ENCODE results near the gene GOLGA6L25.
"Not testable (repeated sequence)": the region's sequence is repeated elsewhere in the genome, so short reads cannot be mapped to it uniquely, and the experiment has no call there.

The GOLGA6L25 gene

GRCh38 chr15:28553268-28553667, at the start of gene GOLGA6L25:
Gene GOLGA6L25 (plus strand): TSS chr15:28553568. CDS start chr15:28553629, 61 bp downstream.
- not testable (repeated sequence) for DNase-seq (ENCODE audit: low spot score)

- not testable (repeated sequence) for DNase-seq (ENCODE audit: low spot score)
These were observed 45.0 kb upstream of the GOLGA6L25 start for GRCh38 chr15:28508217-28508889.

- DNase-seq (ENCODE audit: low spot score), result not testable (repeated sequence)
These were observed 39.2 kb upstream of the GOLGA6L25 start for GRCh38 chr15:28514128-28514527.

- DNase-seq (ENCODE audit: low spot score), result not testable (repeated sequence)
These were observed 38.2 kb upstream of the GOLGA6L25 start for GRCh38 chr15:28515208-28515607.

- DNase-seq (ENCODE audit: low spot score), result not testable (repeated sequence)
These were observed 20.4 kb upstream of the GOLGA6L25 start, which contains the start of gene GOLGA8G for GRCh38 chr15:28532954-28533353. Gene GOLGA8G (minus strand): TSS chr15:28532971. CDS start chr15:28532909, 62 bp downstream.

- not testable (repeated sequence) for DNase-seq (ENCODE audit: low spot score)
These were observed 20.0 kb downstream of the GOLGA6L25 start for GRCh38 chr15:28573351-28573750.

GRCh38 chr15:28588977-28589606, 35.7 kb downstream of the GOLGA6L25 start:
- not testable (repeated sequence) for DNase-seq (ENCODE audit: low spot score)

GRCh38 chr15:28589769-28590168, 36.4 kb downstream of the GOLGA6L25 start:
- not testable (repeated sequence) for DNase-seq (ENCODE audit: low spot score)

GRCh38 chr15:28592395-28592794, 39.0 kb downstream of the GOLGA6L25 start:
- DNase-seq (ENCODE audit: low spot score), result not testable (repeated sequence)

- DNase-seq (ENCODE audit: low spot score), result not testable (repeated sequence)
These were observed 40.2 kb downstream of the GOLGA6L25 start for GRCh38 chr15:28593424-28594129.

GRCh38 chr15:28597471-28597870, 44.1 kb downstream of the GOLGA6L25 start:
- DNase-seq (ENCODE audit: low spot score), result not testable (repeated sequence)

GRCh38 chr15:28598209-28598608, 44.8 kb downstream of the GOLGA6L25 start:
- not testable (repeated sequence) for DNase-seq (ENCODE audit: low spot score)

- DNase-seq (ENCODE audit: low spot score), result not testable (repeated sequence)
These were observed 48.8 kb downstream of the GOLGA6L25 start for GRCh38 chr15:28602152-28602551.
